Hippocampal formation (tissue), 2 donors: ENCODE data around the gene SEC14L6.
"Not testable (repeated sequence)": the region's sequence is repeated elsewhere in the genome, so short reads cannot be mapped to it uniquely, and the experiment has no call there.

Source experiments
- DNase-seq, 2 donors: peaks; one replicate each; lab custom pipeline; 2025; lab: John Stamatoyannopoulos, UW

The SEC14L6 gene

DNA sequence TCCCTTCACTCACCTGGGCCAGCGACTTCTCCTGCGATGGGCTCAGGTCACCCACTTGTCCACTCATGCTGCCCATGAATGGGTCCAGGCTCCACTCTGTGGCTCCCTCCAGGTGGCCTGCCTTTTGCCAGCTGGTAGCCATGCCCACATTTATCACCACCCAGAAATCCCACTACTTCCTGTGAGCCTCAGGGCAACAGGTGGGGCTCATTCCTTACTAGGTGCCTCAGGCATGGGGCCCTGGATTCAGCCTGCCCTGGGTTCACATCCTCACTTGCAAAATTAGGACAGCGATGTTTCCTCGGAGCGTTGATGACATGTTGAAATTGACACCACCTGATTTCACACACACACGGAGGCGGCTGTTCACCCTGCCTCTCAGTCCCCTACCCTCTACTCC lies at the start of gene SEC14L6:
Gene SEC14L6, minus strand, starts transcription at position 126 of the 400 bp plus-strand sequence. Its CDS starts 59 bp downstream, at position 67.
- DNase-seq, result no peak

- DNase-seq, result no peak
These were observed 49.7 kb upstream of the SEC14L6 start for GRCh38 chr22:30596199-30596598.

GRCh38 chr22:30592360-30592713 lies 45.8 kb upstream of the SEC14L6 start:
- DNase-seq, result not testable (repeated sequence)

DNA sequence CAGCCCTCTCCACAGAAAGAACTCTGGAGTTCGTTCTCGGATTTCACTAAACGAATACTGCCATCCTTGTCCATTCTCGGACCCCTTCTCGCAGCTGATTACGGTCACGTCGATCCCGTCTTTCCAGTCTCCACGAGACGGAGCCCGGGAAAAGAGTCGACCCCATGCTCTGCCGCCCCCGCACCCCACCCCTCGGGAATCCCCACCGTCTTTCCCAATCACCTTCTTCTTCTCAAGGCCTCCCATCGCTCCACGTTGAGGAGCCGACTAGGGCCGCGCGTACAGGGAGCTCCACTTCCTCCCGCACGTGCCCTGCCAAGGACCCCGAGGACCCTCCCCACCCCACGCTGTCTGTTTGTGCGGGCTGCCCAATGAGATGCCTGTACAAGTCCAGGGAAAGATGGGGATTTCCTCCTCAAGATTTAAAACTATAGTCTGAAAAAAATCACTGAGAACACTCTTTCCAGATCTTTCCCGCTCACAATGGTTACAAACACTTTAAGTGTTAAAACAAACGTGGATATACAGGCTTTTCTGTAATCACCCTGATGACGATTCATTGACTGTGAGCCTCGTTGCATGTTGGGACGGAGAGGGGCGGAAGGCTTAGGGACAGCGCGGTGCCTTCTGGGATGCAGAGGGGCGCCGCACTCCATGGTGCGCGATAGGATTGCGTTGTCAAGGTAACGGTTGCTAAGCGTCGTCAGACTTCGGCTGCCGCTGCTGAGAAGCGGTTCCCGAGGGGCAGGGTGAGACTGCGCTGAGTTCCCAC lies 45.2 kb upstream of the SEC14L6 start, which contains the start of gene PES1:
Gene PES1, minus strand, starts transcription at position 323 of the 772 bp plus-strand sequence. Its CDS starts 77 bp downstream, at position 246.
- DNase-seq, result peak; percentile 91 to 98

DNA sequence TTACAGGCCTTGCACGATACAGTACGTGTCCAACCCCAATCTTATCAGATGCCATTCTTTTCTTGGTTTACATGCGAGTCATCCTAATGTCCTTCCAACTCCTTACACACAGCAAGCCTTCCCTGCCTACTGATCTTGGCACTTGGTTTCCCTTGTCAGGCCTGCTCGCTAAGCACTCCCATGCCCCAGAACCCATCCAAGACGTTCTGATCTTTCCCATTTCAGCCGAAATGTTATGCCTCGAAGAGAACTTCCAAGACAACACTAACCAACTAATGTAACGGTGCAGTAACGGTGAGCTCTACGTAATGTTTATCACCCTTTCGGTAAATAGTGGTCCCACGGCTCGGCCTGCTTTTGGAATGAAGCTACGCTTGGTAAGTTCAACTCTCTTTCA lies 44.6 kb upstream of the SEC14L6 start:
- no peak for DNase-seq

- no peak for DNase-seq
These were observed 39.9 kb upstream of the SEC14L6 start for GRCh38 chr22:30586414-30586813.

DNA sequence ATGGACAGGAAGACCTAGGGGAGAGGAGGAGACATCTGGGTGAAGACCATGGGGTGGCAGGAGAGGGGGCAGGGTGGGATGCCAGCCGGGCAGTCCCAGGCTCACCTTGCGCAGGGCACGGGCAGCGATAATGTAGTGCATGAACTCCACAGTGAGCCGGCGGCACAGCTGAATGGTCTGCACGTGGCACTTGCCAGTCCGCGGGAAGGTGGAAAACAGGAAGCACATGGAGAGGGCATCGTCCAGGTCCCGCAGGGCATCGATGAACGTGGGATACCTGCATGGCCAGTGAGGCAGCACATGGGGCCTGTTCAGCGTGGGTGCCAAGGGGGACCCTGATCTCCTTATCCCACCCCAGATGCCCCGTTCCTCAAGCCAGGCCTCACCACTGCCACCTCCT lies 37.9 kb upstream of the SEC14L6 start:
- DNase-seq, result no peak

DNA sequence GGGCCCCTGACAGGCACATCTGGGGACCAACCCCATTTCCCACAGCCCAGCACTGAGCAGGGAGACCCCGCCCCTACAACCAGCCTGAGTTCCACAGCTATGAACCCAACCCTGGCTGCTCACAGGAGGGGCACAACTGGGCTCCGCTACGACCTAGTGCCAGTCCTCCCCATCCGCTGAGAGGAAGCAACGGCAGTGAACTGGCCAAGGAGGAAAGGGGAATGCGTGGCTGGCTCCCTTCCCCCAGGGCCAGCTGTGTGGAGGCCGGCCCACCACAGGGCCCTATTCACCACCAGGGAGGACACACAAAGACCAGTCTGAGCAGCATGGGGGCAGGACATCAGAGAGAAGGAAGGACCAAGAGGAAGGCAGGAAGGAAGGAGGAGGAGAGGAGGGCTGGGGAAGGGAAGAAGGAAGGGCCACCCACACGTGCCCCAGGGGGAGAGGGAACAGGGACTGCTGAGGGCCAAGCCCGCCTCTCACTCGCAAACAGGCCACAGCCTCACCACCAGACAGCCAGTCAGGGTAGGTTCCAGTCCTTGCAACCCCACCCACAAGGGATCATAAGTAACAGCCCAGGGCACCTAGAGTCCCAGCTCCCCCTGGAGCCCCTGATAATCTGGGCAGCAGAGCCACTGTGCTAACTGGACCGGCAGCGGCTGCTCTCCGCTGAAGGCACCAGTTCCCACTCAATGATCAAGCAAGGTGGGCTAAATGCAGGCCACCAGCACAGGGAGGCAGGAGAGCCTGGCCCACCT lies 36.4 kb upstream of the SEC14L6 start:
- DNase-seq, result peak in 1 of 2 donors; percentile 59

GRCh38 chr22:30582051-30582450 lies 35.5 kb upstream of the SEC14L6 start:
- DNase-seq, result no peak

DNA sequence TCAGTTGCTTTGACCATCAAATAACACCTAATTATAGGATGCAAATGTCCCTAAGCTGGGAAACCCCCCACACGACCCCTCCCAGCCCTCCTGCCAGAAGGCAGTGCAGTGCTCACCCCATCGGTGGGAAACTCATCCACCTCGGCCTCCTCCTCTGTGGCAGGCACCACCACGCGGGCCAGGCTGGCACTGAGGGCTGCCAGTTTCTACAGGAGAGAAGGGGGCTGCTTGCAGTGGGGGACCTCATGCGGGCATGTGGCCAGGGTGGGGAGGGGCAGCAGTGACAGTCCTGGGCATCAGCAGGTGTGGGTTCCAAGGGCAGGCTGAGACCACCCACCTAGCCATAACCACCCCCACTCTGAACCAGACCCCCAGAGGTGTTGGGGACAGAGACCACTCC lies 34.4 kb upstream of the SEC14L6 start:
- no peak for DNase-seq

DNA sequence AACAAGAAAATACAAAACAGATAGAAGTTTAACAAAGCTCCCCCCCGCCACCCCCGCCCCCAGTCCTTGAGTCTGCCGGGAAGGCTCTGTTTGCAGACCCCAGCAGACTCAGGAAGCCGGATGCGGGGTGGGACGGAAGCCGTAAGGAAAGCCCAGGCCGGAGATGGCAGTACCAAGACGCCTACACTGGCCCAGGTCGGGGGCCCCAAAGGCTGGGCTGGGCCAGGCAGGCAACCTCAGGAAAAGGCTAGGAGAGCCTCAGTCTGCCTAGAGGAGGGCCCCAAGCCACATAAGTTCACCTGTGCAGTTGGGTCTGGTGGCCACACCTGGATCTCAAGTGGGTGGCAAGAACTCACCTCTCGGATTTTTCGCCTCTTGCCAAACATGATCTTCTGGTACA lies 31.9 kb upstream of the SEC14L6 start:
- DNase-seq, result no peak

DNA sequence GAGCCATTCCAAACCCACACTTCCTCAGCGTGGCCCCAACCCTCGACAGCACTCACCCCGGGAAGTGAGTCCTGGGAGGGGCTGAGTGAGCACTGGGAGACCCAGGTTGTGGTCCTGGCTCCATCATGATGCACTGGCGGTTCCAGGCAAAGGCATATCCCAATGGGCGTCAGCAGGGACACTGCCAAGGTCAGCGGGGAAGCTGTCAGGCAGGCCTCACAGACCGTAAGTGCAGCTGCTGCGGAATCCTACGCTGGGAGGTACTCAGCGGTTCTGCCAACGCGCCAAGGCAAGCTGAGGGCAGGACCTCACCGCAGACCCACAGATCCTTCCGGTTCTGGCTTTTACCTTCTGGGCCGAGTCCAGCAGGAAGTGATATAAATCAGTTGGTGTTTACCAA lies 29.3 kb upstream of the SEC14L6 start:
- no peak for DNase-seq

DNA sequence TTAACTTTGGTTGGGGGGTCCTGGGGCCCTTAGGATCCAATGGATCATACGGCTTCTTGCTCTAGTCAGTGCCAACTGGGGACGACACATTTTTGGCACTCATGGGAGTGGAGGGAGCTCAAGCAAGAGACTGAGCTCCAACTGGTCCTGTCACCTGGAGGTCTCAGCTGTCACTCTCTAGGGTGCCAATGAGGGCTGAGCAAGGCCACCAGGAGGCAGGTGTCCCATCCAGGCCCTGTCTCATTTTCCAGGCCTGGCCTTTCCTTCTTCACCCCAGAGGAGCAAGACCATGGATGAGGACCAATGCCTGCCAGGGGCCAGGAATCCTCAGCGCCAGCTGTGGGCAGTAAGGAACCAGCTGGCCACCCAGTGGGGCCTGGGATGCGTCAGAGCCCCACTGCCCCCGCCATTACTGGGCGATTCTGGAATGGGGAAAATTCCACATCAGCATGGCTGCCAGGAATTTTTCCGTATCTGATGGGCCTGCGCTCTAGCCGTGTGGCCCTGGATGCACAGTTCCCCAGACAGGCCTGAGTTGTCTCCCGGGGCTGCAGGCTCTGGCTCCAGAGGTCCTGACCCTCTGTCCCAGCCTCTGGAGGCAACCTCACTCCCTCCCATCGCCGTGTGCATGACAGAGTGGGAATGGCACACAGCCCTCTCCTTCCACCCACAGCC lies 28.6 kb upstream of the SEC14L6 start:
- DNase-seq, result peak in 1 of 2 donors; percentile 72

- DNase-seq, result peak; percentile 76 to 89
These were observed 27.8 kb upstream of the SEC14L6 start, which contains the start of gene GAL3ST1 for GRCh38 chr22:30574095-30574981. GAL3ST1 (minus strand) TSS chr22:30574665; CDS start chr22:30557392, 17,273 bp downstream.

- DNase-seq, result peak in 1 of 2 donors; percentile 22
These were observed 27.1 kb upstream of the SEC14L6 start for GRCh38 chr22:30573594-30574094.

- peak; percentile 53 to 62 for DNase-seq
These were observed 26.5 kb upstream of the SEC14L6 start for GRCh38 chr22:30572840-30573593.

- DNase-seq, result no peak
These were observed 25.7 kb upstream of the SEC14L6 start for GRCh38 chr22:30572210-30572609.

GRCh38 chr22:30569674-30570202 lies 23.2 kb upstream of the SEC14L6 start:
- DNase-seq, result no peak

DNA sequence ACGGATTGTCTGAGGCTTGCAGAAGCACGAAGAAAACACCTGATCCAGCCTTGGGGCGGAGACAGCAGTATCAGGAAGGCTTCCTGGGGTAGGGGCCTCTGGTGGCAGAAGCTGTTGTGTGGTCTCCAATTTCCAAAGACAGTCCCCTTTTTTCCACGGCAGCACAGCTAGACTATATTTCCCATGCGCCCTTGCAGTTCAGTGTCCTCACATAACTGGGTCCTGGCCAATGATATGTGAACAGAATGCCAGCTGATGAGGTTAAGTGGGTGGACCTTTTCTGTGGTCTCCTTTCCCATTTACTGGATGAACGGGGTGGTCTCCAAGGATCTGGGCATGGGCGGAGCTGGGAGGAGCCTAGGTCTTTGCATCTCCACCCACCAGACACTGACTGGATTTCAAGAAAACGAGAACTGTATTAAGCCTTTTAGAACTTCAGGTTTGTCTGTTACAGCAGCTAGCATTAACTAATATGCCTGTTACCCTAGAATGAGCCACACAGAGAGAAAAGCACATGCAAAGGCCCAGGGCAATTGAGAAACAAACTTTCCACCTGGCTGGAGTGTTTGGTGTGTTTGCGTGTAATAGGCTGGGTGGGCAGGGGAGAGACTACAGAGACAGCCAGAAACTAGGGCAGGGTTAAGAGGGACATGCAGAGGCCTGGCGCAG lies 21.7 kb upstream of the SEC14L6 start:
- DNase-seq, result no peak

DNA sequence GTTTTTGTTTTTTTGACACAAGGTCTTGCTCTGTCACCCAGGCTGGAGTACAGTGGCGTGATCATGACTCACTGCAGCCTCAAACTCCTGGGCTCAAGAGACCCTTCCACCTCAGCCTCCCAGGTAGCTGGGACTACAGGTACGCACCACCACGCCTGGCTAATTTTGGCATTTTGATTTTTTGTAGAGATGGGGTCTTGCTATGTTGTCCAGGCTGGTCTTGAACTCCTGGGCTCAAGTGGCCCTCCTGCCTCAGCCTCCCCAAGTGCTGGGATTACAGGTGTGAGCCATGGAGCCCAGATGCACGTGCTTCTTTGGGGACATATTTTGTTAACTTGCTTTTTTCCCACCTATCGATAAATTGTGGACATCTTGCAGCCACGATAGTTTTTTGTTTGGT lies 20.7 kb upstream of the SEC14L6 start:
- DNase-seq, result not testable (repeated sequence)
